Brain microvascular endothelial cell (primary cell): ENCODE results near the gene RBMS3.
A peak's percentile ranks its signal among the peaks of the same experiment; 100 is the strongest.

Experiments
- DNase-seq: peaks from one replicate; pipeline ENCODE4 v3.0.0-alpha.2; 2020
- H3K27ac ChIP-seq: fragments of 250-450 bp; sonication (Bioruptor Pico); 2 replicates; pipeline ENCODE4 v1.5.1; 2020; ENCODE audit warnings: mild to moderate bottlenecking, moderate library complexity
- H3K27me3 ChIP-seq: fragments of 250-450 bp; sonication (Bioruptor Pico); replicated peaks from 2 replicates; pipeline ENCODE4 v1.5.1; 2020; ENCODE audit warnings: mild to moderate bottlenecking
- H3K36me3 ChIP-seq: fragments of 250-450 bp; sonication (Bioruptor Pico); replicated peaks from 2 replicates; pipeline ENCODE4 v1.5.1; 2020; ENCODE audit warnings: mild to moderate bottlenecking
- H3K4me3 ChIP-seq: 2 replicates; pipeline ENCODE4 v1.5.1; 2011; ENCODE audit warnings: low read depth, mild to moderate bottlenecking, control low read depth, low read length, moderate library complexity
- CTCF ChIP-seq: IDR thresholded peaks from 2 replicates; pipeline ENCODE4 v1.5.1; 2011; ENCODE audit warnings: low read depth, mild to moderate bottlenecking, moderate library complexity, low read length, control low read depth, inconsistent platforms; ENCODE audit errors: missing control alignments
- in situ Hi-C: cut with HindIII; loops from 2 replicates; pipeline ENCODE4 v1.10.0; 2017; ENCODE audit warnings: low sequenced_read_pairs, low pct_ligation_motif_present

Gene RBMS3

GRCh38 chr3:29914861-29915524 is 634.1 kb downstream of the RBMS3 start:
- in situ Hi-C loops = no loop called here
- Histone ChIP-seq H3K27me3 (no peaks in the 10 kb centered on the region), H3K36me3 (no peaks in the 10 kb centered on the region), H3K27ac (no peak overlapping the region), H3K4me3 (no peak overlapping the region)
- no peak for DNase-seq
- no peak for TF ChIP-seq CTCF

- in situ Hi-C loops = no loop called here
- H3K4me3 ChIP-seq = no peak overlapping the region
- DNase-seq = no peak
Observed at GRCh38 chr3:29919571-29919970, 638.7 kb downstream of the RBMS3 start.

GRCh38 chr3:29922992-29923746 is 642.3 kb downstream of the RBMS3 start:
- no peak for TF ChIP-seq CTCF
- Histone ChIP-seq H3K4me3 (no peak overlapping the region), H3K36me3 (no peaks in the 10 kb centered on the region), H3K27me3 (no peaks in the 10 kb centered on the region), H3K27ac (peak overlapping the region; percentile 45)
- peak; percentile 92 for DNase-seq
- in situ Hi-C loops = no loop called here

More at GRCh38 chr3:29919571-29919970, 638.7 kb downstream of the RBMS3 start:
- no peaks in the 10 kb centered on the region for H3K36me3 ChIP-seq
- no peaks in the 10 kb centered on the region for H3K27me3 ChIP-seq
- no peak for TF ChIP-seq CTCF
- H3K27ac ChIP-seq = no peak overlapping the region

- Histone ChIP-seq H3K27ac (no peak overlapping the region), H3K4me3 (no peak overlapping the region), H3K36me3 (no peaks in the 10 kb centered on the region), H3K27me3 (no peaks in the 10 kb centered on the region)
- in situ Hi-C loops = no loop called here
- no peak for DNase-seq
- TF ChIP-seq CTCF = no peak
Observed at GRCh38 chr3:29924783-29925561, 644.1 kb downstream of the RBMS3 start.

GRCh38 chr3:29926378-29926777 is 645.5 kb downstream of the RBMS3 start:
- no peak overlapping the region for H3K4me3 ChIP-seq
- no peak for DNase-seq
- no peaks in the 10 kb centered on the region for H3K36me3 ChIP-seq
- no peak for TF ChIP-seq CTCF
- H3K27ac ChIP-seq = no peak overlapping the region
- in situ Hi-C loops = no loop called here
- H3K27me3 ChIP-seq = no peaks in the 10 kb centered on the region
